ENCODE data around the gene THSD7B. TPM values are rescaled to one million over a fixed set of nuclear protein-coding genes. Genes with fewer than 3 reads are reported as not detected.
"Not testable (repeated sequence)": the region's sequence is repeated elsewhere in the genome, so short reads cannot be mapped to it uniquely, and the experiment has no call there.

THSD7B gene
- 10 to 100 TPM in 1 of 2 donors, 1 to 10 TPM in 1; 3.9 to 10.8 TPM for total RNA-seq
- polyA plus RNA-seq (ENCODE audit: insufficient read length in 2 of 2), result 1 to 10 TPM; 4.0 TPM
- long read RNA-seq, donor 1, full-length matches to known transcripts, result 1 of 1 reads
- long read RNA-seq, donor 1, partial matches to known transcripts, result 0 of 1 reads
- long read RNA-seq, donor 1, other reads (novel, unspliced or antisense), result 0 of 1 reads
- long read RNA-seq, donor 2, result 0 reads
- long read RNA-seq, donor 3, result 0 reads
- long read RNA-seq, donor 4, result 0 reads

DNA sequence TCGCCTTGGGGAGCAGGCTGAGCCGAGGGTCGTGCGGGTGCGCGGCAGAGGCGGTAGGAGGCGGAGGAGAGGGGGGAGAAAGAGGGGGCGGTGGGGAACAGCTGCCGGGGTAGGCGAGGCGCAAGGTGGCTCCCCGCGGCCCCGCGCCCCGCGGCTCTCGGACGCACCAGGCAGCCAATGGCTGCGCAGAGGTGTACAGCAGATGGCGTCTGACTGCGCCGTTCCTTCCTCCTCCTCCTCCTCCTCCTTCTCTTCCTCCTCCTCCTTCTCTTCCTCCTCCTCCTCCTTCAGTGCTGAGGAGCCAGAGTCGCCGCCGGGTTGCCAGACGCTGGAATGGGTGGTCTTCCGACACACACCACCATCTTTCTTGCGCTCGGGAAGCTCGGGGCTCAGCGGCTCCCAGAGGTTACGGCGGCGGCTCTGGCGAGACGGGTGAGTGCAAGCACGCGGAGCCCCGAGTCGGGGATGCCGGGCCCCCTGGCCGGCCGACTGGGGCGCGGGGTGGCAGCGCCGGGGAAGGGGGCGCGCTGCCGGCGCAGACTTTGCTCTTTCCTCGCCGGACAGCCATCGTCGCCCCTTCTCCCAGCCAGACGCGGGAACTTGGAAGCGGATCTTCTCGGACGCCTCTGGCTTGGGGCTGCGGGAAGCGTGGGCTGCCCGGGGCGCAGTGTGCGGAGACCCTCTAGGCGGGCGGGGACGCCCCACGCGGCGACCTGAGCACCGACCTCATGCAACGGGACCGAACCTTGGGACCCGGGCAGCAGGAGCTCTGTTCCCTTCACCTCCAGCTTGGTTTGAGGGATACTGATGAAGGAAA lies at the start of gene THSD7B:
Gene THSD7B, plus strand, starts transcription at position 290 of the 817 bp plus-strand sequence. CDS start 116,634 bp downstream, outside the sequence.
- peaks cover 49% of the 10 kb centered on the region for H3K27me3 ChIP-seq (ENCODE audit: control insufficient read depth, insufficient read depth, low read length)
- H3K4me1 ChIP-seq (ENCODE audit: control insufficient read depth, insufficient read depth, low read length), result peaks cover 17% of the 10 kb centered on the region
- no peak within 1 kb of the TSS for H3K27ac ChIP-seq (ENCODE audit: low read depth, low read length)
- WGBS (ENCODE audit: insufficient coverage), result 0% methylated on average over 62 of the region's 77 CpGs
- H3K36me3 ChIP-seq (ENCODE audit: control insufficient read depth, insufficient read depth, low read length), result no peaks in the 10 kb centered on the region
- peak in 2 of 6 donors; percentile 57 to 74 for DNase-seq (ENCODE audit: low read depth in 4 of 6, low spot score in 6 of 6)
- H3K9me3 ChIP-seq (ENCODE audit: control insufficient read depth, insufficient read depth, low read length), result no peaks in the 10 kb centered on the region
- H3K4me3 ChIP-seq (ENCODE audit: low read depth, low read length), result peak within 1 kb of the TSS; percentile 61

DNA sequence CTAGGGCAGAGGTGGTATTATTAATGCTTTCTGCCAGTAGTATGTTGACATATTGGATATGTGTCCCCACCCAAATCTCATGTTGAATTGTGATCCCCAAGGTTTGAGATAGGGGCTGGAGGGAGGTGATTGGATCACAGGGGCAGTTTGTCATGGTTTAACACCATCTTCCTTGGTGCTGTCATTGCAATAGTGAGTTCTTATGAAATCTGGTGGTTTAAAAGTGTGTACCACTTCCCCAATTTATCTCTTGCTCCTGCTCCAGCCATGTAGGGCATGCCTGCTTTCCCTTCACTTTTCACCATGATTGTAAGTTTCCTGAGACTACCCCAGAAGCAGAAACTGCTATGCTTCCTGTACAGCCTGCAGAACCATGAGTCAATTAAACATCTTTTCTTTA lies 47.1 kb upstream of the THSD7B start:
- no peak overlapping the region for H3K4me3 ChIP-seq (ENCODE audit: low read depth, low read length)
- H3K36me3 ChIP-seq (ENCODE audit: control insufficient read depth, insufficient read depth, low read length), result no peaks in the 10 kb centered on the region
- H3K9me3 ChIP-seq (ENCODE audit: control insufficient read depth, insufficient read depth, low read length), result no peaks in the 10 kb centered on the region
- H3K4me1 ChIP-seq (ENCODE audit: control insufficient read depth, insufficient read depth, low read length), result no peaks in the 10 kb centered on the region
- no peak overlapping the region for H3K27ac ChIP-seq (ENCODE audit: low read depth, low read length)
- H3K27me3 ChIP-seq (ENCODE audit: control insufficient read depth, insufficient read depth, low read length), result no peaks in the 10 kb centered on the region
- no peak for DNase-seq (ENCODE audit: low read depth in 4 of 6, low spot score in 6 of 6)

DNA sequence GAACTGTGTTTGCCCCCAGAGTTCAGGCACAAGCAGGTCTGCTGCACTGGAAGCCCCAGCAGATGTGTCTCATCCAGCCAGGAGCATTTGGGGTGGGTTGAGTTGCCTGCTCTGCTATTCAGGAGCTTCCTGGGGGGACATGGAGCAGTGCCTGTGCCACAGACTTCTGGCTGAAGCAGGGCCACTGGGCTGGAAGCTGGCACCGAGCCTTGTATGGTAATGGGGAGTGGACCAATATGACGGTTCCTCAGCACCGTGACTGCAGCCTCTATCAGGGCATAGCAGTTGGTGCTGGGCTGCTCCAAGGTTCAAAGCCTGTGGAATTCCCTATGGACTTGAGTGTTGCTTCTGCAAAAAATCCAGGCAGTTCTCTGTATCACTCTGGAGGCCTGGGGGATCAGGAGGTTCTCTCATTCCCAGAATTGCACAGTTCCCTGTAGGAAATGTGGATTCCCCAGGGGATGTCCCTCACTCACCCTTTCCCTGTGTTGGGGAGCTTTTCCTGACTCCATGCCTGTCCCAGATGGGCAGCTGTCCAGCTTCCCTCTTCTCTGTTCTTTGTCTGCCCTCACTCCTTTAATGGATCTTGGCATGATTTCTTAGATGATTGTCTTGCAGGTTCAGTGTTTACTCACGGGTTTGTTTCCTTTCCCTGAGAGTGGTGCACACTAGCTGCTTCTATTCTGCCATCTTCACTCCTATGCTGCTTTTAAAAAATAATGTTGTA lies 37.2 kb upstream of the THSD7B start:
- H3K36me3 ChIP-seq (ENCODE audit: control insufficient read depth, insufficient read depth, low read length), result no peaks in the 10 kb centered on the region
- 66% methylated on average over 3 of the region's 4 CpGs for WGBS (ENCODE audit: insufficient coverage)
- H3K27me3 ChIP-seq (ENCODE audit: control insufficient read depth, insufficient read depth, low read length), result no peaks in the 10 kb centered on the region
- peak in 1 of 6 donors; percentile 10 for DNase-seq (ENCODE audit: low read depth in 4 of 6, low spot score in 6 of 6)
- no peak overlapping the region for H3K4me3 ChIP-seq (ENCODE audit: low read depth, low read length)
- H3K4me1 ChIP-seq (ENCODE audit: control insufficient read depth, insufficient read depth, low read length), result no peaks in the 10 kb centered on the region
- H3K9me3 ChIP-seq (ENCODE audit: control insufficient read depth, insufficient read depth, low read length), result no peaks in the 10 kb centered on the region
- no peak overlapping the region for H3K27ac ChIP-seq (ENCODE audit: low read depth, low read length)

DNA sequence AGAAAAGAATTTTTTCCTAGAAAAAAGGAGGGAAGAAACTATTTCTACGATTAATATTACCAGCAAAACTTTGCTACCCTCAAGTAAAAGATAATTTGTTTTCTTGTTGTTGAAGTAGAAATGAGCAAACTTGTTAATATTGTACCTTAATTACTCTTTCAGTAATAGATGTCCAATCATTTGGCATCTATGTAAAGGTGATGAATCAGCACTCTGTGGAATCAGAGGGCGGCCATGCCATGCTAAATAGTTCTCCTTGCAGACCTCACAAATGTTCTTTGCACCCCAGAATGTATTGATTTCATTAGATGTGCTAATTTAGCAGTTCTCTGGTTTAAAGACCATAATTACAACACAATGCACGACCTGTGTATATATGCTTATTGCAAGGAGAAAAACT lies 29.1 kb upstream of the THSD7B start:
- no peak overlapping the region for H3K4me3 ChIP-seq (ENCODE audit: low read depth, low read length)
- no CpG with 5 or more reads among the region's 3 CpGs for WGBS (ENCODE audit: insufficient coverage)
- H3K27ac ChIP-seq (ENCODE audit: low read depth, low read length), result no peak overlapping the region
- DNase-seq (ENCODE audit: low read depth in 4 of 6, low spot score in 6 of 6), result no peak
- no peaks in the 10 kb centered on the region for H3K4me1 ChIP-seq (ENCODE audit: control insufficient read depth, insufficient read depth, low read length)
- H3K36me3 ChIP-seq (ENCODE audit: control insufficient read depth, insufficient read depth, low read length), result no peaks in the 10 kb centered on the region
- no peaks in the 10 kb centered on the region for H3K27me3 ChIP-seq (ENCODE audit: control insufficient read depth, insufficient read depth, low read length)
- no peaks in the 10 kb centered on the region for H3K9me3 ChIP-seq (ENCODE audit: control insufficient read depth, insufficient read depth, low read length)

DNA sequence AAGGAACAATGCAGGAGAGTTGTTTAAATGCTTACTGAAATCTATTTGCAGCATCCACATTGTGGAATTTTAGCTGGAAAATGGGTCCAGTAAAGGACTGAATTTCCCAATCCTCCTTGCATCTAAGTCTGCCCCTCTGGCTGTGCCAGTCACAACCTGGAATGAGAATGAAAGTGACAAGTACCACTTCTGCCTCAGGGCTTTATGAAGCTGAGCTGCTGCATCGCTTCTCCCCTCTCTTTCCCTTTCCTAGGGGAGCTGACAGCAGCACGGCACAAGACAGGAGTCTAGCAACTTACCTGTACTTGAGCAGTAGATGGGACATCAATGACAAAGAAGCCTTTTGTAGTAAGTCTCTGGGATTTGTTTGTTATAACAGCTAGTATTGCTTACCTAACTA lies 27.3 kb upstream of the THSD7B start:
- Histone ChIP-seq H3K9me3 (ENCODE audit: control insufficient read depth, insufficient read depth, low read length) (no peaks in the 10 kb centered on the region), H3K27me3 (ENCODE audit: control insufficient read depth, insufficient read depth, low read length) (no peaks in the 10 kb centered on the region), H3K4me1 (ENCODE audit: control insufficient read depth, insufficient read depth, low read length) (no peaks in the 10 kb centered on the region), H3K36me3 (ENCODE audit: control insufficient read depth, insufficient read depth, low read length) (no peaks in the 10 kb centered on the region), H3K27ac (ENCODE audit: low read depth, low read length) (no peak overlapping the region), H3K4me3 (ENCODE audit: low read depth, low read length) (no peak overlapping the region)
- DNase-seq (ENCODE audit: low read depth in 4 of 6, low spot score in 6 of 6), result no peak
- WGBS (ENCODE audit: insufficient coverage), result no CpG with 5 or more reads among the region's 2 CpGs

- no peaks in the 10 kb centered on the region for H3K36me3 ChIP-seq (ENCODE audit: control insufficient read depth, insufficient read depth, low read length)
- no peaks in the 10 kb centered on the region for H3K9me3 ChIP-seq (ENCODE audit: control insufficient read depth, insufficient read depth, low read length)
- H3K27ac ChIP-seq (ENCODE audit: low read depth, low read length), result no peak overlapping the region
- no peaks in the 10 kb centered on the region for H3K4me1 ChIP-seq (ENCODE audit: control insufficient read depth, insufficient read depth, low read length)
- no peaks in the 10 kb centered on the region for H3K27me3 ChIP-seq (ENCODE audit: control insufficient read depth, insufficient read depth, low read length)
- DNase-seq (ENCODE audit: low read depth in 4 of 6, low spot score in 6 of 6), result no peak
- no peak overlapping the region for H3K4me3 ChIP-seq (ENCODE audit: low read depth, low read length)
- WGBS (ENCODE audit: insufficient coverage), result no CpG with 5 or more reads among the region's 2 CpGs
Observed at GRCh38 chr2:136741471-136741870, 23.9 kb upstream of the THSD7B start.

DNA sequence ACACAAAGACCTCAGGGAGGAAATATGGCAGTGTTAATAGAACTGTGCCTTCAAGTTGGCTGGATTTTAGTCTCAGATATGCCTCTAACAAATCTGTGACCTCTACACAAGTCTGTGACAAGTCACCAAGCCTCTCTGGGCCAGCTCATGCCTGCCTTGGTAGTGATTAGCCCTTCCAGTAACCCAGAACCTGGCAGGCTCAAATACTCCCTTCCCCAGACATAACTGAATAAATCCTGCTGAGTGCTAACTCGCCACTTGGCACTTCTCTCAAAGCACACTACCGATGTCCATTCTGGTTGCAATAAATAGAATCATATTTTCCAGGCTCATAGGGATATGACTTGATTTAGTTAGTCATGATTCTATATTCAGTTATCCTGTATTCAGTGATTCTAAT lies 15.3 kb upstream of the THSD7B start:
- H3K9me3 ChIP-seq (ENCODE audit: control insufficient read depth, insufficient read depth, low read length), result no peaks in the 10 kb centered on the region
- WGBS (ENCODE audit: insufficient coverage), result no CpG with 5 or more reads among the region's 2 CpGs
- no peaks in the 10 kb centered on the region for H3K4me1 ChIP-seq (ENCODE audit: control insufficient read depth, insufficient read depth, low read length)
- no peaks in the 10 kb centered on the region for H3K27me3 ChIP-seq (ENCODE audit: control insufficient read depth, insufficient read depth, low read length)
- no peak overlapping the region for H3K27ac ChIP-seq (ENCODE audit: low read depth, low read length)
- no peaks in the 10 kb centered on the region for H3K36me3 ChIP-seq (ENCODE audit: control insufficient read depth, insufficient read depth, low read length)
- no peak for DNase-seq (ENCODE audit: low read depth in 4 of 6, low spot score in 6 of 6)
- H3K4me3 ChIP-seq (ENCODE audit: low read depth, low read length), result no peak overlapping the region

- H3K27me3 ChIP-seq (ENCODE audit: control insufficient read depth, insufficient read depth, low read length), result no peaks in the 10 kb centered on the region
- H3K4me1 ChIP-seq (ENCODE audit: control insufficient read depth, insufficient read depth, low read length), result no peaks in the 10 kb centered on the region
- H3K27ac ChIP-seq (ENCODE audit: low read depth, low read length), result no peak overlapping the region
- H3K36me3 ChIP-seq (ENCODE audit: control insufficient read depth, insufficient read depth, low read length), result no peaks in the 10 kb centered on the region
- WGBS (ENCODE audit: insufficient coverage), result no CpG with 5 or more reads among the region's 2 CpGs
- no peak for DNase-seq (ENCODE audit: low read depth in 4 of 6, low spot score in 6 of 6)
- H3K9me3 ChIP-seq (ENCODE audit: control insufficient read depth, insufficient read depth, low read length), result no peaks in the 10 kb centered on the region
- H3K4me3 ChIP-seq (ENCODE audit: low read depth, low read length), result no peak overlapping the region
Observed at GRCh38 chr2:136751406-136751805, 13.9 kb upstream of the THSD7B start.

GRCh38 chr2:136758504-136758903 lies 6.8 kb upstream of the THSD7B start:
- H3K9me3 ChIP-seq (ENCODE audit: control insufficient read depth, insufficient read depth, low read length); H3K27ac ChIP-seq (ENCODE audit: low read depth, low read length); H3K4me1 ChIP-seq (ENCODE audit: control insufficient read depth, insufficient read depth, low read length); H3K4me3 ChIP-seq (ENCODE audit: low read depth, low read length); DNase-seq (ENCODE audit: low read depth in 4 of 6, low spot score in 6 of 6); H3K27me3 ChIP-seq (ENCODE audit: control insufficient read depth, insufficient read depth, low read length); H3K36me3 ChIP-seq (ENCODE audit: control insufficient read depth, insufficient read depth, low read length): not testable (repeated sequence)
- 97% methylated on average over 18 of the region's 22 CpGs for WGBS (ENCODE audit: insufficient coverage)

All from spinal cord (tissue), 10 donors.